Measurements from ENCODE around the gene SCP2.

The SCP2 gene

GRCh38 chr1:53077599-53077965, 150.5 kb downstream of the SCP2 start:
- no peaks in the 10 kb centered on the region for H3F3A ChIP-seq (ENCODE audit: insufficient read depth, low read length)
- H3K4me1 ChIP-seq (ENCODE audit: insufficient read depth, low read length, severe bottlenecking): no peaks in the 10 kb centered on the region
- no peak overlapping the region for H2AFZ ChIP-seq (ENCODE audit: low read length)
- no peak overlapping the region for H3K9ac ChIP-seq (ENCODE audit: low read length)
- H3K79me2 ChIP-seq (ENCODE audit: insufficient read depth, low read length): no peaks in the 10 kb centered on the region
- no peak overlapping the region for H3K4me3 ChIP-seq (ENCODE audit: low read depth, low read length, poor library complexity, severe bottlenecking)
- no peak for TF ChIP-seq EZH2 (IDR thresholded peaks at IDR 0.05; ENCODE audit: borderline replicate concordance, low read length)
- TF ChIP-seq, protein P1, sequence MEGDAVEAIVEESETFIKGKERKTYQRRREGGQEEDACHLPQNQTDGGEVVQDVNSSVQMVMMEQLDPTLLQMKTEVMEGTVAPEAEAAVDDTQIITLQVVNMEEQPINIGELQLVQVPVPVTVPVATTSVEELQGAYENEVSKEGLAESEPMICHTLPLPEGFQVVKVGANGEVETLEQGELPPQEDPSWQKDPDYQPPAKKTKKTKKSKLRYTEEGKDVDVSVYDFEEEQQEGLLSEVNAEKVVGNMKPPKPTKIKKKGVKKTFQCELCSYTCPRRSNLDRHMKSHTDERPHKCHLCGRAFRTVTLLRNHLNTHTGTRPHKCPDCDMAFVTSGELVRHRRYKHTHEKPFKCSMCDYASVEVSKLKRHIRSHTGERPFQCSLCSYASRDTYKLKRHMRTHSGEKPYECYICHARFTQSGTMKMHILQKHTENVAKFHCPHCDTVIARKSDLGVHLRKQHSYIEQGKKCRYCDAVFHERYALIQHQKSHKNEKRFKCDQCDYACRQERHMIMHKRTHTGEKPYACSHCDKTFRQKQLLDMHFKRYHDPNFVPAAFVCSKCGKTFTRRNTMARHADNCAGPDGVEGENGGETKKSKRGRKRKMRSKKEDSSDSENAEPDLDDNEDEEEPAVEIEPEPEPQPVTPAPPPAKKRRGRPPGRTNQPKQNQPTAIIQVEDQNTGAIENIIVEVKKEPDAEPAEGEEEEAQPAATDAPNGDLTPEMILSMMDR (IDR thresholded peaks at IDR 0.05; ENCODE audit: low read length): no peak
- H3K27ac ChIP-seq (ENCODE audit: low read depth, low read length, poor library complexity, severe bottlenecking): no peak overlapping the region
- peaks cover 4% of the 10 kb centered on the region for H3K27me3 ChIP-seq (ENCODE audit: insufficient read depth, low read length)
- H4K20me1 ChIP-seq (ENCODE audit: insufficient read depth, low read length): no peaks in the 10 kb centered on the region
- H3K9me3 ChIP-seq (ENCODE audit: low read length): no peaks in the 10 kb centered on the region
- H3K4me2 ChIP-seq (ENCODE audit: low read length): no peak overlapping the region
- no peaks in the 10 kb centered on the region for H3K9me2 ChIP-seq (ENCODE audit: low read depth, low read length)
- H3K36me3 ChIP-seq (ENCODE audit: insufficient read depth, low read length): no peaks in the 10 kb centered on the region

GRCh38 chr1:53078333-53079101, 151.4 kb downstream of the SCP2 start:
- no peaks in the 10 kb centered on the region for H3F3A ChIP-seq (ENCODE audit: insufficient read depth, low read length)
- no peak for TF ChIP-seq EZH2 (IDR thresholded peaks at IDR 0.05; ENCODE audit: borderline replicate concordance, low read length)
- TF ChIP-seq, protein P1 (IDR thresholded peaks at IDR 0.05; ENCODE audit: low read length): no peak
- no peaks in the 10 kb centered on the region for H3K79me2 ChIP-seq (ENCODE audit: insufficient read depth, low read length)
- peaks cover 4% of the 10 kb centered on the region for H3K27me3 ChIP-seq (ENCODE audit: insufficient read depth, low read length)
- no peak overlapping the region for H3K27ac ChIP-seq (ENCODE audit: low read depth, low read length, poor library complexity, severe bottlenecking)
- H3K9me3 ChIP-seq (ENCODE audit: low read length): no peaks in the 10 kb centered on the region
- H3K4me2 ChIP-seq (ENCODE audit: low read length): no peak overlapping the region
- no peaks in the 10 kb centered on the region for H3K4me1 ChIP-seq (ENCODE audit: insufficient read depth, low read length, severe bottlenecking)
- no peak overlapping the region for H3K9ac ChIP-seq (ENCODE audit: low read length)
- no peaks in the 10 kb centered on the region for H3K36me3 ChIP-seq (ENCODE audit: insufficient read depth, low read length)
- H4K20me1 ChIP-seq (ENCODE audit: insufficient read depth, low read length): no peaks in the 10 kb centered on the region
- no peak overlapping the region for H3K4me3 ChIP-seq (ENCODE audit: low read depth, low read length, poor library complexity, severe bottlenecking)
- no peak overlapping the region for H2AFZ ChIP-seq (ENCODE audit: low read length)
- H3K9me2 ChIP-seq (ENCODE audit: low read depth, low read length): no peaks in the 10 kb centered on the region

- no peaks in the 10 kb centered on the region for H3F3A ChIP-seq (ENCODE audit: insufficient read depth, low read length)
- H3K4me1 ChIP-seq (ENCODE audit: insufficient read depth, low read length, severe bottlenecking): no peaks in the 10 kb centered on the region
- H3K27ac ChIP-seq (ENCODE audit: low read depth, low read length, poor library complexity, severe bottlenecking): no peak overlapping the region
Observed at GRCh38 chr1:53079251-53079650, 152.2 kb downstream of the SCP2 start.

More at GRCh38 chr1:53079251-53079650, 152.2 kb downstream of the SCP2 start:
- H3K9me2 ChIP-seq (ENCODE audit: low read depth, low read length): no peaks in the 10 kb centered on the region
- H3K4me2 ChIP-seq (ENCODE audit: low read length): no peak overlapping the region
- no peaks in the 10 kb centered on the region for H3K36me3 ChIP-seq (ENCODE audit: insufficient read depth, low read length)
- H3K4me3 ChIP-seq (ENCODE audit: low read depth, low read length, poor library complexity, severe bottlenecking): no peak overlapping the region
- no peaks in the 10 kb centered on the region for H3K79me2 ChIP-seq (ENCODE audit: insufficient read depth, low read length)
- H3K9me3 ChIP-seq (ENCODE audit: low read length): no peaks in the 10 kb centered on the region
- TF ChIP-seq, protein P1 (IDR thresholded peaks at IDR 0.05; ENCODE audit: low read length): no peak
- TF ChIP-seq EZH2 (IDR thresholded peaks at IDR 0.05; ENCODE audit: borderline replicate concordance, low read length): no peak
- no peaks in the 10 kb centered on the region for H4K20me1 ChIP-seq (ENCODE audit: insufficient read depth, low read length)
- H3K27me3 ChIP-seq (ENCODE audit: insufficient read depth, low read length): peaks cover 4% of the 10 kb centered on the region
- no peak overlapping the region for H3K9ac ChIP-seq (ENCODE audit: low read length)
- H2AFZ ChIP-seq (ENCODE audit: low read length): no peak overlapping the region
